Measurements from ENCODE around the gene GSX1.

- TF ChIP-seq CTCF (IDR thresholded peaks at IDR 0.05) = no peak
- TF ChIP-seq POLR2A (IDR thresholded peaks at IDR 0.05) = no peak
Measured at GRCh38 chr13:27834095-27834494, 41.8 kb downstream of the GSX1 start.
